T47D (cell line): Measurements from ENCODE around the gene AXIN1.
"Not testable (repeated sequence)": the region's sequence is repeated elsewhere in the genome, so short reads cannot be mapped to it uniquely, and the experiment has no call there.

Experiments used
- DNase-seq, 2 experiments: peaks; one replicate each; pipeline versions ENCODE4 v3.0.0 to v3.0.0-alpha.2; 2011 to 2012; ENCODE audit warnings: low read depth in 1 of 2, low spot score in 1 of 2
- JUND ChIP-seq: IDR thresholded peaks from 2 replicates; pipeline ENCODE4 v1.6.1; 2012; ENCODE audit warnings: low read depth
- in situ Hi-C: cut with HindIII; loops from 2 replicates; pipeline ENCODE4 v1.10.0; 2016; ENCODE audit warnings: low sequenced_read_pairs, low pct_unique_long_range_greater_than_20kb

AXIN1 gene

DNA sequence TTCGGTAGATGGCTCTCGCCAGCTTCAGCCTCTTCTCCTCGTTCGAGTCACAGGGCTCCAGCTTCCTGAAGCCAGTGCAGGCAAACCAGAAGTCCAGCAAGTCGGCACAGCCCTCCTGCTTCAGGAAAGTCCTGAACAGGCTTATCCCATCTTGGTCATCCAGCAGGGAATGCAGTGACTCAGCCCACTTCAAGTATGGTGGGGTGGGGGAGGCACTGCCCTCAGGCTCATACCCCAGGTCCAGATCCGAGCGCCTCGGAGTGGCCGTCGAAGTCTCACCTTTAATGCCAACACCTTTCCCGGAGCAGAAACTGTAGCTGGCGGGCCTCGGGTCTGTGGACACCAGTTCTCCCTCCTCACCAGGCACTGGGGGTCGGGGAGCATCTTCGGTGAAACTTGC lies 5.9 kb downstream of the AXIN1 start:
- in situ Hi-C loops, result no loop called here
- no peak for TF ChIP-seq JUND
- DNase-seq, result no peak

DNA sequence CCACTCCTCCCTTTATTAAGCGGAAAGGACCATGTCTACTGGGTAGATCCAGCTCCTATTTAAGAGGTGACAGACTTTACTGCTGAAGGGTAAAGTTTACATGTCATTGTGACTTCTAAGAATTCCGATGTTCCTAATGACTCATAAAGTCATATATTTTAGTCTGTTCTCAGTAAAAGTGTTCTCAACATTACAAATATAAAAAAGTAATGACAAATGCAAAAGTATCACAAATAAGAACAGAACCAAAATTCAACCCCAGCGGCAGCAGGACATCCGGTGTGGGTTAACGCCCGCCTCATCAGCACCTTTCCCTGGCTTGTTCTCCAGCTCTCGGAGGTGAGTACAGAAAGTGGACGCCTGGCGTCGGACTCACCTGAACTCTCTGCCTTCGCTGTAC lies 6.8 kb downstream of the AXIN1 start:
- DNase-seq, result no peak
- in situ Hi-C loops, result no loop called here
- TF ChIP-seq JUND, result no peak

DNA sequence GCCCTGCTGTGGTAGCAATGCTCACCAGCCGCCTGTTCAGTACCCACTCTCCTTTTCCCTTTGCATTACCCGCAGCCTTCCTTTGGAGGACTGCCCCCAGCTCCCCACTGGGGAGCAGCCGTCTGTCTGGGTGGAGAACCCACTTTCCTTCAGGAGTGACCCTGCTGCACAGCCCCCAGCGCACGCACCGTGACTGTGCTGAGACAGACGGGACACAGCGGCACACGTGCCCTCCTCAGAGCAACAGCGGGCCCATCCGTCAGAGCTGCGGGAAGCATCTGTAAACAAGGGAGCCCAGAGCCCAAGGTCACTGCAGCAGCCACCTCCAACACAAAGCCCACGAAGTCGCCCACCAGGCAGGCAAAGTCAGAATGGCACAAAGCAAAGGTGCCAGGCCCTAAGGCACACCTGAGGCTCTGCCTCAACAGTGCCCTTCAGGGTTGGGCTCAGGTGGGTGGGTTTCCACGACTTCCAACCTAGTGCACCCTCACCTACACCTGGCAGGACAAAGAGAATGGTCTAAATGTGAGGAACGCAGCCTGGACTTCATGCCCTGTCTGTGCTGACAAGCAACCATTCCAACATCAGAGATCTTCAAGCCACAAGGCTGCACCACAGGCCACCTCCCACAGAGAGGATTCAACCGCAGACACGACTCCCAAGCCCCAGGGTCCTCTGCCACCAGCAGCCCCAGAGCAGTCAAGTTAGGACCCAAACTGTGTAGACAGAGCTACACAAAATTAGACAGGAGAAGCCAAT lies 9.9 kb downstream of the AXIN1 start:
- no peak for DNase-seq
- in situ Hi-C loops, result no loop called here
- no peak for TF ChIP-seq JUND

DNA sequence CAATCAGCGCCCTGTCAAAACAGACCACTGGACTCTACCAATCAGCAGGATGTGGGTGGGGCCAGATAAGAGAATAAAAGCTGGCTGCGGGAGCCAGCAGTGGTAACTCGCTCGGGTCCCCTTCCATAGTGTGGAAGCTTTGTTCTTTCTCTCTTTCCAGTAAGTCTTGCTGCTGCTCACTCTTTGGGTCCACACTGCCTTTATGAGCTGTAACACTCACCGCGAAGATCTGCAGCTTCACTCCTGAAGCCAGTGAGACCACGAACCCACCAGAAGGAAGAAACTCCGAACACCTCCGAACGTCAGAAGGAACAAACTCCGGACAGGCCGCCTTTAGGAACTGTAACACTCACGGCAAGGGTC lies 10.6 kb downstream of the AXIN1 start:
- in situ Hi-C loops, DNase-seq: not testable (repeated sequence)

DNA sequence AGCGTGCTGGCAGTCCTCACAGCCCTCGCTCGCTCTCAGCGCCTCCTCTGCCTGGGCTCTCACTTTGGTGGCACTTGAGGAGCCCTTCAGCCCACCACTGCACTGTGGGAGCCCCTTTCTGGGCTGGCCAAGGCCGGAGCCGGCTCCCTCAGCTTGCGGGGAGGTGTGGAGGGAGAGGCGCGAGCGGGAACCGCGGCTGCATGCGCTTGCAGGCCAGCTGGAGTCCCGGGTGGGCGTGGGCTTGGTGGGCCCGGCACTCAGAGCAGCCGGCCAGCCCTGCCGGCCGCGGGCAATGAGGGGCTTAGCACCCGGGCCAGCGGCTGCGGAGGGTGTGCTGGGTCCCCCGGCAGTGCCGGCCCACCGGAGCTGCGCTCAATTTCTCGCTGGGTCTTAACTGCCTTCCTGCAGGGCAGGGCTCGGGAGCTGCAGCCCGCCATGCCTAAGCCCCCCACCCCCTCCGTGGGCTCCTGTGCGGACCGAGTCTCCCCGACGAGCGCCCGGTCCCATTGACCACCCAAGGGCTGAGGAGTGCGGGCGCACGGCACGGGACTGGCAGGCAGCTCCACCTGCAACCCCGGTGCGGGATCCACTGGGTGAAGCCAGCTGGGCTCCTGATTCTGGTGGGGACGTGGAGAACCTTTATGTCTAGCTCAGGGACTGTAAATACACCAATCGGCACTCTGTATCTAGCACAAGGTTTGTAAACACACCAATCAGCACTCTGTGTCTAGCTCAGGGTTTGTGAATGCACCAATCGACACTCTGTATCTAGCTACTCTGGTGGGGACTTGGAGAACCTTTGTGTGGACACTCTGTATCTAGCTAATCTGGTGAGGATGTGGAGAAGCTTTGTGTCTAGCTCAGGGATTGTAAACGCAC lies 11.2 kb downstream of the AXIN1 start:
- in situ Hi-C loops, DNase-seq: not testable (repeated sequence)

DNA sequence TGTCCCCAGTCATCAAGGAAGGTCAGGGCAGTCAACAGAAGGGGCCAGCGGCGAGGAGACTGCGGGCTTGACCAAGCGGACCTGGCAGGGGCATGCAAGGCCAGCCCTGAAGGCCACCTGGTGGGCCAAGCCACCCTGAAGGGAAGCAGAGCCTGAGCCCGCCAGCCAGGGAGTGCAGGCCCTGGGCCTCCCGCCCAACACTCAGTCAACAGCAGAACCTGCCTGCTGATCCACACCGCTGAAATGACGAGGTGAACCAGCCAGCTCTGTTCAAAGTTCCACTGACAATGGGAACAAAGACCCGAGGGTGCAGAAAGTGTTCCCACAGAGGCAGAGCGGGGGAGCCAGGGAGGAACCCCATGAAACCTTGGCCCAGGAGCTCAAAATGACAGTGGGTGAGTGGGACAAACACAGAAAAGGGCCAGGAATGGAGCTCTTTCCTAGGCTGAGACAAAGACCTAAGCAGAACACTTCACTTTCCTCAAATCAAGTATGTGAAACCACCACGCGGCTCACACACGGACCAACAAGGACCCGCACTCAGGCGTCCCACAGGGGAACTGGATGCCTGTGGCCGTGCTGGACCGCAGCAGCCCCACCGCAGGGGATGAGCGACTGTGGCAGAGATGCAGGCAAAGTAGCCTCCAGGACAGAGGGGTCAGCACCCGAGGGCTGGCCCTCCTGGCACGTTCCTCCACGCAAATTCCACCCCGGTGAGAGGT lies 12.0 kb downstream of the AXIN1 start:
- TF ChIP-seq JUND, result no peak
- in situ Hi-C loops, result no loop called here
- DNase-seq, result no peak

DNA sequence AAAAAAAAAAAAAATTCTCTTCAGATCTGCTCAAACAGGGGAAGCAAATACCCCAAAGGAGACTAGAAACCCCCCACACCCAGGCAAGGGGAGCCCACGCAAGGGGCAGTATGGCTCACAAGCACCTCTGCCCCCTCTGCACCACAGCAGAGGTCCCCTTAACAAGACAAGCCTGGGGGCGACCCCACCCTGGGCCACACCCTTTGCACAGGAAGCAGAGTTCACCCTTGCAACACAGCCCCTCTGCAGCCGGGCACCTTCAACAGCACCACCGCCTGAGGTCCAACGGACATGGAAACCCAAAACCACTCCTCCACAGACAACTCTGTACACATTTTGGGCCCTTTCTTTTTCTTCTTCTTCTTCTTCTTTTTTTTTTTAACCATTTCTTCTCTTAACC lies 12.8 kb downstream of the AXIN1 start:
- in situ Hi-C loops, result no loop called here
- DNase-seq, result no peak
- no peak for TF ChIP-seq JUND

DNA sequence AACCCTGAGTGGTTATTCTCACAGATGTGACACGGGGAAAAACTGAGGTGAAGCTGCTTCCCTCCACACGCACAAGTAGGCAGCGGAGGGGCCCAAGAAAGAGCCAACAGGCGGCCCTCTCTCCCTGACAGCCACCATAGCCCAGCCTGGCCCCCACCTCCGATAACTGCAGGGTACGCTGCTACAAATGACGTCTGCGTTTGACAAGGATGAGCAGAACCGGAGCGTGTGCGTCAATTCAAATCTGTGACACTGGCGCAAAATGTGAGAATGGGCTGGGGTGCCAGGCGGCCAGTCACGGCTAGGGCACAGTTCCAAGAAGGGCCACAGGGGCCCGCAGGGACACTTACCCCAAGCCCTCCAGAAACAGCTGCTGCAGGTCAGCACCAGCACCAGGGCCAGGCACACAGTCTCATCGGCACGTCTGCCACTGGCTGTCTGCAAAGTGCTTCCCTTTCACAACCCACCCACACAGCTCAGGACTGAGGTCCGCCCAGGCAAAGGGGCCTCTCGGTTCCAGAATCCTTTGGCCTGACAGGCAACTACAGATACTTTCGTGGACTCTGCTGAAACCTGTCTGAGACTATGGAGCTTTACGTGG lies 14.4 kb downstream of the AXIN1 start:
- no peak for DNase-seq
- no peak for TF ChIP-seq JUND
- in situ Hi-C loops, result no loop called here

DNA sequence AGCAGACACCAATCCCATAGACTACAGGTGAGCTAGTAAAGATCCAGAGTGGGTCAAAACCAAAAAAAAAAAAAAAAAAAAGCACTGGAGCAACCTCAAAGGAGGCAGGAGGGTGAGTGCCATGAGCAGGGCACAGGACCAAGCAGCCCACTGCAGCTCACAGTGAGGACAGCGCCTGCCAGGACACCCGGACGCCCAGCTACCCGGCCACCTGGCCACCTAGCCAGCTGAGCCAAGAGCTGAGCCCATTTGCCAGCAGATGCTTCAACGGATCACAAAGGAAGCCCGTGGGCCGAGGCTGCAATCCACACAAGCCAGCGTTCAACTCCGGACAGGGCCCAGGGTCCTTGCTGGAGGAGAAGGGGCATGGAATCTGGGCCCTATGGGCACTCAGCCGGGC lies 15.1 kb downstream of the AXIN1 start:
- TF ChIP-seq JUND, result no peak
- no peak for DNase-seq
- in situ Hi-C loops, result no loop called here

DNA sequence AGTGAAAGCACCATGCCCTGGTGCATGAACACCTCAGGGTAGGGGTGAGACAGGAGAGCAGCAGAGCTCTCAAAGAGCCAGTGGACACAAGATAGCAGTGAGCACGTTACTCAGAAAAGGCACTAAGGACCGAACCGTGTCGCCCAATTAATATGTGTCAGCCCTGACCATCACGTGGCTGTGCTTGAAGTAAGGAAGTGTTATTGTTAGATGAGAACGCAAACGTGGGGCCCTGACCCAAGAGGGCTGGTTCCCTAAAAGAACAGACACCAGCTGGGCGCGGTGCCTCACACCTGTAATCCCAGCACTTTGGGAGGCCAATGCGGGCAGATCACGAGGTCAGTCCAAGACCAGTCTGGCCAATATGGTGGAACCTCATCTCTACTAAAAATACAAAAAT lies 16.3 kb downstream of the AXIN1 start:
- in situ Hi-C loops, result no loop called here
- no peak for DNase-seq

DNA sequence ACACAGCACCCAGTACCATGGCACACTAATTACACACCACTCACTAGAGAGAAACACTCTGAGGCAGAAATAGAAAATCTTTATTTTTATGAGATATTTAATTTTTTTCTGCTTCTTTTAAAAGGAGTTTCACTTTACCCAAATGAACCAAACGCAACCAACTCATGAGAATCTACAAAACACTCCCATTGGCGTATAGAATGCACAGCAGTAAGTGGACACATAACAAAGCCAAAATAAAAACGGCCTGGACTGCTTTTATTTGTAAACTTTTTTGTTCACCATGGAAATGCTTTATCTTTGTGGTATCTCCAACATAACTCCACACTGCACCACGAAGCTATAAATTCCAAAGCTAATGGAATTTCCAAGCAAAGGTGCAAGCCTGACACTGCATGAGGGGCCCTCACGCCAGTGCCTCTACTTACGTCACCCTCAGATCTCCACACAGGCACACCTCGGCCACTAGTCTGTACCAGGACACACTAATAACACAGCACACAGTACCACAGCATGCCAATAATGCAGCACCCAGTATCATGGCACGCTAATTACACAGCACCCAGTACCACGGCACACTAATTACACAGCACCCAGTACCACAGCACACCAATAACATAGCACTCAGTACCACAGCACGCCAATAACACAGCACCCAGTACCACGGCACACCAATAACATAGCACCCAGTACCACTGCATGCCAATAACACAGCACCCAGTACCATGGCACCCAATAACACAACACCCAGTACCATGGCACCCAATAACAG lies 17.5 kb downstream of the AXIN1 start:
- in situ Hi-C loops, DNase-seq: not testable (repeated sequence)

More for the DNA sequence above, 16.3 kb downstream of the AXIN1 start:
- no peak for TF ChIP-seq JUND

DNA sequence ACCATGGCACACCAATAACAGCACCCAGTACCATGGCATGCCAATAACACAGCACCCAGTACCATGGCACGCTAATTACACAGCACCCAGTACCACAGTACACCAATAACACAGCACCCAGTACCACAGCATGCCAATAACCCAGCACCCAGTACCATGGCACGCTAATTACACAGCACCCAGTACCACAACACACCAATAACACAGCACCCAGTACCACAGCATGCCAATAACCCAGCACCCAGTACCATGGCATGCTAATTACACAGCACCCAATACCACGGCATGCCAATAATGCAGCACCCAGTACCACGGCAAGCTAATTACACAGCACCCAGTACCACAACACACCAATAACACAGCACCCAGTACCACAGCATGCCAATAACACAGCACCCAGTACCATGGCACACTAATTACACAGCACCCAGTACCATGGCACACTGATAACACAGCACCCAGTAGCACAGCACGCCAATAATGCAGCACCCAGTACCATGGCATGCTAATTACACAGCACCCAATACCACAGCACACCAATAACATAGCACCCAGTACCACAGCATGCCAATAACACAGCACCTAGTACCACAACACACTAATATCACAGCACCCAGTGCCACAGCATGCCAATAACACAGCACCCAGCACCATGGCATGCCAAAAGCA lies 18.2 kb downstream of the AXIN1 start:
- DNase-seq, in situ Hi-C loops: not testable (repeated sequence)
